Left colon (tissue), 2 donors: Measurements from ENCODE around the gene DCAF17. TPM values are rescaled to one million over a fixed set of nuclear protein-coding genes. Genes with fewer than 3 reads are reported as not detected.
"Not testable (repeated sequence)": the region's sequence is repeated elsewhere in the genome, so short reads cannot be mapped to it uniquely, and the experiment has no call there.

ENCODE experiments used
- ATAC-seq: fragments of 200-7000 bp; cut with Tn5 transposase; one replicate; pipeline ENCODE4 v1.9.1; 2020; ENCODE audit warnings: mild to moderate bottlenecking, moderate library complexity
- DNase-seq, 2 donors: peaks; one replicate each; pipeline ENCODE4 v3.0.0-alpha.2; 2020
- intact Hi-C, 2 donors: fragments of 100-400 bp; cut with DNase I in 1 of 2; cut with micrococcal nuclease in 1 of 2; formaldehyde crosslinking; loops; one replicate each; pipeline versions ENCODE4 v1.11.2 to v1.14.0; 2022; cut with DNase I, micrococcal nuclease
- total RNA-seq, 2 donors: library from RNA; stranded (reverse); fragmentation: NEBNext Ultra II Directional; extraction: Animal tissue kit (Norgen Biotek cat#: 25700); gene quantifications; one replicate each; pipeline ENCODE4 v1.2.1, GENCODE V29; 2021
- donor health status: DM: no; HTN: no; CAD: no.
- donor health status: DM: yes; HTN: yes; CAD: no.

The DCAF17 gene
- total RNA-seq, 2 donors from 2014 or later, result 10.7 to 15.6 TPM

GRCh38 chr2:171491292-171491691 lies 57.3 kb downstream of the DCAF17 start:
- ATAC-seq (no peak), DNase-seq (no peak)
- intact Hi-C loops, result no loop called here

- DNase-seq (peak; percentile 59 to 68), ATAC-seq (peak; percentile 64)
- intact Hi-C loops, result no loop called here
Measured at GRCh38 chr2:171492664-171493063, 58.6 kb downstream of the DCAF17 start.

GRCh38 chr2:171497664-171498063 lies 63.6 kb downstream of the DCAF17 start:
- intact Hi-C loops, ATAC-seq, DNase-seq: not testable (repeated sequence)

GRCh38 chr2:171505374-171505773 lies 71.3 kb downstream of the DCAF17 start:
- ATAC-seq (peak; percentile 87), DNase-seq (no peak)
- intact Hi-C loops, result no loop called here

GRCh38 chr2:171509945-171510731 lies 76.1 kb downstream of the DCAF17 start:
- intact Hi-C loops, result no loop called here
- DNase-seq (no peak), ATAC-seq (peak; percentile 79)

- no peak for DNase-seq
- no peak for ATAC-seq
- intact Hi-C loops, result no loop called here
Measured at GRCh38 chr2:171512014-171512413, 78.0 kb downstream of the DCAF17 start.

GRCh38 chr2:171512683-171513195 lies 78.7 kb downstream of the DCAF17 start:
- no peak for ATAC-seq
- no peak for DNase-seq
- intact Hi-C loops, result no loop called here

GRCh38 chr2:171513719-171514160 lies 79.7 kb downstream of the DCAF17 start:
- intact Hi-C loops, result no loop called here
- no peak for ATAC-seq
- no peak for DNase-seq

- ATAC-seq, result no peak
- no peak for DNase-seq
- intact Hi-C loops, result no loop called here
Measured at GRCh38 chr2:171514908-171515582, 81.0 kb downstream of the DCAF17 start.

- ATAC-seq (no peak), DNase-seq (no peak)
- intact Hi-C loops, result no loop called here
Measured at GRCh38 chr2:171515672-171516298, 81.8 kb downstream of the DCAF17 start.

GRCh38 chr2:171516793-171517192 lies 82.8 kb downstream of the DCAF17 start:
- DNase-seq (no peak), ATAC-seq (no peak)
- intact Hi-C loops, result no loop called here

- DNase-seq (no peak), ATAC-seq (no peak)
- intact Hi-C loops, result no loop called here
Measured at GRCh38 chr2:171520471-171520870, 86.4 kb downstream of the DCAF17 start.

- intact Hi-C loops, result no loop called here
- DNase-seq, result no peak
Measured at GRCh38 chr2:171521361-171522051, 87.5 kb downstream of the DCAF17 start.

GRCh38 chr2:171522052-171522787 lies 88.2 kb downstream of the DCAF17 start, which contains the start of gene CYBRD1:
TSS of gene CYBRD1 (plus strand) at chr2:171522474. CDS start at chr2:171522546, 72 bp downstream.
- peak; percentile 75 for ATAC-seq
- peak; percentile 80 to 83 for DNase-seq
- intact Hi-C loops, result no loop called here

More at GRCh38 chr2:171521361-171522051, 87.5 kb downstream of the DCAF17 start:
- no peak for ATAC-seq

- intact Hi-C loops, result no loop called here
- ATAC-seq, result peak; percentile 57
Measured at GRCh38 chr2:171522788-171523087, 88.7 kb downstream of the DCAF17 start.

GRCh38 chr2:171523088-171524017 lies 89.3 kb downstream of the DCAF17 start:
- DNase-seq, result peak; percentile 76 to 79
- intact Hi-C loops, result no loop called here
- ATAC-seq, result peak; percentile 78

More at GRCh38 chr2:171522788-171523087, 88.7 kb downstream of the DCAF17 start:
- DNase-seq, result peak; percentile 30 to 40

- DNase-seq (no peak), ATAC-seq (peak; percentile 24)
- intact Hi-C loops, result no loop called here
Measured at GRCh38 chr2:171524018-171524401, 90.0 kb downstream of the DCAF17 start.
